NT2/D1 (cell line): Measurements from ENCODE around the gene KLF4.

Experiments
- DNase-seq: peaks from one replicate; pipeline ENCODE4 v3.0.0-alpha.2; 2011; ENCODE audit warnings: low read depth, low spot score
- H3K27me3 ChIP-seq: 2 replicates; pipeline ENCODE4 v1.6.0; 2011; ENCODE audit warnings: mild to moderate bottlenecking; ENCODE audit not compliant: insufficient read length, insufficient read depth
- H3K36me3 ChIP-seq: 2 replicates; pipeline ENCODE4 v1.6.1; 2011; ENCODE audit warnings: mild to moderate bottlenecking, low read length, mixed read lengths; ENCODE audit not compliant: insufficient read depth, insufficient read length
- H3K4me1 ChIP-seq: 2 replicates; pipeline ENCODE4 v1.5.1; 2011; ENCODE audit not compliant: insufficient read depth, insufficient read length
- H3K4me3 ChIP-seq: 2 replicates; pipeline ENCODE4 v1.5.1; 2011; ENCODE audit warnings: low read depth; ENCODE audit not compliant: insufficient read length
- H3K9ac ChIP-seq: 2 replicates; pipeline ENCODE4 v1.6.0; 2011; ENCODE audit warnings: low read depth; ENCODE audit not compliant: insufficient read length
- H3K9me3 ChIP-seq: 2 replicates; pipeline ENCODE4 v1.5.1; 2011; ENCODE audit warnings: mild to moderate bottlenecking, low read length; ENCODE audit not compliant: insufficient read depth
- SUZ12 ChIP-seq: IDR thresholded peaks from 2 replicates; pipeline ENCODE4 v1.6.1; 2011; ENCODE audit not compliant: insufficient read length, insufficient read depth; ENCODE audit errors: extremely low read depth
- YY1 ChIP-seq: IDR thresholded peaks from 2 replicates; pipeline ENCODE4 v1.6.1; 2011; ENCODE audit not compliant: insufficient read length, insufficient read depth
- ZNF274 ChIP-seq: IDR thresholded peaks from 2 replicates; pipeline ENCODE4 v1.6.1; 2011; ENCODE audit warnings: mild to moderate bottlenecking, low read depth, low read length

Gene KLF4

GRCh38 chr9:107486674-107487520 lies 2.7 kb downstream of the KLF4 start:
- DNase-seq = no peak
- H3K4me1 ChIP-seq = peaks cover 12% of the 10 kb centered on the region
- TF ChIP-seq SUZ12 (no peak), ZNF274 (no peak), YY1 (no peak)
- no peak overlapping the region for H3K4me3 ChIP-seq
- H3K9ac ChIP-seq = no peak overlapping the region
- peaks cover 44% of the 10 kb centered on the region for H3K27me3 ChIP-seq
- H3K36me3 ChIP-seq = peaks cover 21% of the 10 kb centered on the region
- H3K9me3 ChIP-seq = no peaks in the 10 kb centered on the region

- no peak overlapping the region for H3K9ac ChIP-seq
- H3K36me3 ChIP-seq = peaks cover 21% of the 10 kb centered on the region
- H3K4me3 ChIP-seq = no peak overlapping the region
- no peak for TF ChIP-seq SUZ12
- TF ChIP-seq ZNF274 = no peak
- TF ChIP-seq YY1 = no peak
- peaks cover 30% of the 10 kb centered on the region for H3K27me3 ChIP-seq
- H3K9me3 ChIP-seq = no peaks in the 10 kb centered on the region
- H3K4me1 ChIP-seq = peaks cover 11% of the 10 kb centered on the region
- no peak for DNase-seq
These were observed 4.0 kb downstream of the KLF4 start for GRCh38 chr9:107485458-107486043.

- Histone ChIP-seq H3K4me1 (peaks cover 11% of the 10 kb centered on the region), H3K36me3 (peaks cover 21% of the 10 kb centered on the region), H3K27me3 (peaks cover 26% of the 10 kb centered on the region), H3K9me3 (no peaks in the 10 kb centered on the region), H3K9ac (no peak overlapping the region), H3K4me3 (no peak overlapping the region)
- no peak for TF ChIP-seq SUZ12
- no peak for TF ChIP-seq YY1
- TF ChIP-seq ZNF274 = no peak
- peak; percentile 79 for DNase-seq
These were observed 5.3 kb downstream of the KLF4 start for GRCh38 chr9:107484117-107484723.

- Histone ChIP-seq H3K36me3 (peaks cover 21% of the 10 kb centered on the region), H3K9me3 (no peaks in the 10 kb centered on the region), H3K4me3 (no peak overlapping the region), H3K9ac (no peak overlapping the region), H3K4me1 (peaks cover 11% of the 10 kb centered on the region), H3K27me3 (peaks cover 20% of the 10 kb centered on the region)
- TF ChIP-seq SUZ12 (no peak), ZNF274 (no peak), YY1 (no peak)
- DNase-seq = no peak
These were observed 5.9 kb downstream of the KLF4 start for GRCh38 chr9:107483666-107484065.

GRCh38 chr9:107481035-107481434 lies 8.5 kb downstream of the KLF4 start:
- no peak for TF ChIP-seq ZNF274
- no peak for TF ChIP-seq YY1
- TF ChIP-seq SUZ12 = no peak
- Histone ChIP-seq H3K4me1 (no peaks in the 10 kb centered on the region), H3K36me3 (peaks cover 8% of the 10 kb centered on the region), H3K4me3 (no peak overlapping the region), H3K9me3 (no peaks in the 10 kb centered on the region), H3K9ac (no peak overlapping the region), H3K27me3 (no peaks in the 10 kb centered on the region)
- no peak for DNase-seq

GRCh38 chr9:107480386-107480789 lies 9.2 kb downstream of the KLF4 start:
- no peak for DNase-seq
- Histone ChIP-seq H3K9me3 (no peaks in the 10 kb centered on the region), H3K4me3 (no peak overlapping the region), H3K36me3 (peaks cover 1% of the 10 kb centered on the region), H3K9ac (no peak overlapping the region), H3K4me1 (no peaks in the 10 kb centered on the region), H3K27me3 (no peaks in the 10 kb centered on the region)
- TF ChIP-seq SUZ12 (no peak), YY1 (no peak), ZNF274 (no peak)

- Histone ChIP-seq H3K27me3 (no peaks in the 10 kb centered on the region), H3K9me3 (no peaks in the 10 kb centered on the region), H3K36me3 (no peaks in the 10 kb centered on the region), H3K9ac (no peak overlapping the region), H3K4me3 (no peak overlapping the region), H3K4me1 (no peaks in the 10 kb centered on the region)
- no peak for DNase-seq
- TF ChIP-seq ZNF274 = no peak
- no peak for TF ChIP-seq SUZ12
- no peak for TF ChIP-seq YY1
These were observed 10.8 kb downstream of the KLF4 start for GRCh38 chr9:107478805-107479204.
